Esophagus (tissue), 2 donors: ENCODE results near the gene IFNA2. TPM values are rescaled to one million over a fixed set of nuclear protein-coding genes. Genes with fewer than 3 reads are reported as not detected.

Source experiments
- H3K27ac ChIP-seq, 2 donors: one replicate each; pipeline ENCODE4 v1.5.1; 2013; ENCODE audit warnings: low read depth in 2 of 2, mild to moderate bottlenecking in 2 of 2, inconsistent platforms in 1 of 2, low read length in 1 of 2, moderate library complexity in 1 of 2
- H3K27me3 ChIP-seq, 2 donors: one replicate each; pipeline ENCODE4 v1.6.1; 2013; ENCODE audit warnings: low read length in 2 of 2, control low read depth in 1 of 2, mild to moderate bottlenecking in 1 of 2; ENCODE audit not compliant: insufficient read depth in 2 of 2, control insufficient read depth in 1 of 2
- H3K36me3 ChIP-seq, 2 donors: one replicate each; pipeline ENCODE4 v1.6.1; 2013; ENCODE audit warnings: low read length in 1 of 2; ENCODE audit not compliant: control insufficient read depth in 2 of 2, insufficient read depth in 2 of 2
- H3K4me1 ChIP-seq, 2 donors: one replicate each; pipeline ENCODE4 v1.6.1; 2013; ENCODE audit warnings: low read length in 1 of 2; ENCODE audit not compliant: control insufficient read depth in 2 of 2, insufficient read depth in 2 of 2
- H3K4me3 ChIP-seq, 2 donors: one replicate each; pipeline ENCODE4 v1.5.1; 2013; ENCODE audit warnings: low read length in 2 of 2, mild to moderate bottlenecking in 2 of 2, low read depth in 1 of 2, moderate library complexity in 1 of 2
- H3K9me3 ChIP-seq, 2 donors: one replicate each; pipeline ENCODE4 v1.6.1; 2013; ENCODE audit warnings: mild to moderate bottlenecking in 2 of 2, low read depth in 1 of 2, low read length in 1 of 2, moderate library complexity in 1 of 2; ENCODE audit not compliant: control insufficient read depth in 2 of 2, insufficient read depth in 1 of 2
- WGBS, 2 donors: extraction: QIAGEN DNeasy Blood & Tissue Kit; methylation state at CpG; one replicate each; pipeline ENCODE4 v1.1.7; 2013; 5-methylcytosine and 5-hydroxymethylcytosine counted together
- polyA plus RNA-seq, 2 donors: library from polyadenylated mRNA; stranded (reverse); fragments of 200-250 nt; gene quantifications; one replicate each; pipeline ENCODE4 v1.2.3, GENCODE V29; 2013
- donor health status: healthy with polysubstance abuse.
- donor health status: Bipolar disorder and iron deficiency.

The IFNA2 gene
- polyA plus RNA-seq, 2 donors = not detected

DNA sequence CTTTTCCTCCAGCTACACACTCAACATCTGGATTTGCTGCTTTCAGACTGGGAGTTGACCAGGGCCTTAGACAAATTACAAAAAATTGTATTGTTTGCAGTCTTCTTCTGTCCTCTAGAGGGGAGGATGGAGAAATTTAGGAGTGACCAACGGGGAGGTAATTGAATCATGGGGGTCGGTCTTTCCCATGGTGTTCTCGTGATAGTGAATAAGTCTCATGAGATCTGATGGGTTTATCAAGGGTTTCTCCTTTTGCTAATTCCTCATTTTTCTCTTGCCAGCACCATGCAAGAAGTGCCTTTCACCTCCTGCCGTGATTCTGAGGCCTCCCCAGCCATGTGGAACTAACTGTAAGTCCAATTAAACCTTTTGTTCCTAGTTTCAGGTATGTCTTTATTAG, 28.0 kb upstream of the IFNA2 start:
- H3K9me3 ChIP-seq = no peaks in the 10 kb centered on the region
- H3K27me3 ChIP-seq = no peaks in the 10 kb centered on the region
- H3K27ac ChIP-seq = no peak overlapping the region
- peaks cover 0 to 3% of the 10 kb centered on the region in 2 donors for H3K4me1 ChIP-seq
- H3K36me3 ChIP-seq = no peaks in the 10 kb centered on the region
- 75 to 88% methylated on average over 4 of the region's 4 CpGs for WGBS, 2 donors
- no peak overlapping the region for H3K4me3 ChIP-seq

DNA sequence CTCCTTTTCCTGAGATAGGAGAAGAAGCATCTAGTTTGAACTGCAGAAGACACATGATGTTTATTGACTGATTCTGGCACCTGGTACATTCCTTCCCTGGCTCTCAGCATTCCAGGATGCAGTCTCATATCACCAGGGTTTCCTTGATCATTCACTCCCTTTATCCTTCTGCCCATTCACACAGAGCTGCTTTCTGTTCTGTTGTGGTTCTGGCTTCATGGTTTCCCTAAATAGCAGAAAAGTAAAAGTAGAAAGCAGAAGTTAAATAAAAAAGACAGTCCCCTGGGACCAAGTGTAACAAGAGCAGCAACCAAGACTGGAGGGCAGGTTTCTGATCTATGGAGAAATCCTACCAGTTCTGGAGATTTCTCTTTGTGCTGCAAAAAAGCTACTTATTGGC, 26.9 kb upstream of the IFNA2 start:
- Histone ChIP-seq H3K27me3 (no peaks in the 10 kb centered on the region), H3K4me1 (peaks cover 0 to 3% of the 10 kb centered on the region in 2 donors), H3K9me3 (no peaks in the 10 kb centered on the region), H3K36me3 (no peaks in the 10 kb centered on the region), H3K27ac (no peak overlapping the region), H3K4me3 (no peak overlapping the region)

DNA sequence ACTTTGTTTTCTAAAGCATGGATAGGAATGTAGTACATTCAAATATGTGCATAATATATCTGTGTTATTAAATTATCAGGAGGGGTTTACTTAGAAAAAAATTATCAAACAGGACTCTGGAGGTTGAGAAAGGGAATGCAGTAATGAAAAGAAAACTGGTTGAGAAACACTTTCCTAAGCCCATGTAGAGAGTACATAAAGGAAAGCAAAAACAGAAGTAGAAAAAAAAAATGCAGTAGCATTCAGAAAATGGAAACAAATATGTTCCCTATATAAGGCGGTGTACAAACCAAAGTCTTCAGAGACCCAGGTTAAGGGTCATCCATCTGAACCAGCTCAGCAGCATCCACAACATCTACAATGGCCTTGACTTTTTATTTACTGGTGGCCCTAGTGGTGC, 23.6 kb upstream of the IFNA2 start, which contains the start of gene IFNA8:
Gene IFNA8 (plus strand): TSS at position 301 of the 400 bp plus-strand sequence. CDS start 60 bp downstream, at position 361.
- Histone ChIP-seq H3K4me3 (no peak within 1 kb of the TSS), H3K4me1 (no peaks in the 10 kb centered on the region)
- 88 to 92% methylated on average over 1 of the region's 1 CpG for WGBS, 2 donors

DNA sequence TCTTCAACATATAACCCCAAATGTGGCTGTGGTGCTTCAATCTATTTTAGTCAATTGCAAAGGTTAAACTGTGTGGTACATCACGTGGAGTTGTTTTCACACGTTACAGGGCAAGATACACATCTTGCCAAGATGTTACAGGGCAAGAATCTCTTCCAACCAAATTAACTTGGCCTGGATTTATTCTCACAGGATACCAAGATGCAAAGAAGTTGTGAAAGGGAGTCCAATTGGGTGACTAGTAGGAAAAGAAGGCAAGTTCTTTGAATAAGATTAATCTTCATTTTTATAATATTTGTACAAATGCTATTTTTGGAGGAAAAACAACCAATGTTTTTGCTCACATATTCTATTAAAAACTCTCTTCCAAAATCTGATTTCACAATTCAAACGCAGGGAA, 18.9 kb upstream of the IFNA2 start:
- no peak overlapping the region for H3K4me3 ChIP-seq
- no peaks in the 10 kb centered on the region for H3K27me3 ChIP-seq
- no peaks in the 10 kb centered on the region for H3K36me3 ChIP-seq
- 58 to 73% methylated on average over 3 of the region's 3 CpGs for WGBS, 2 donors
- no peaks in the 10 kb centered on the region for H3K9me3 ChIP-seq
- H3K4me1 ChIP-seq = no peaks in the 10 kb centered on the region
- no peak overlapping the region for H3K27ac ChIP-seq

More for the DNA sequence above, 23.6 kb upstream of the IFNA2 start, which contains the start of gene IFNA8:
- H3K9me3 ChIP-seq = no peaks in the 10 kb centered on the region
- no peak within 1 kb of the TSS for H3K27ac ChIP-seq
- H3K27me3 ChIP-seq = no peaks in the 10 kb centered on the region
- H3K36me3 ChIP-seq = no peaks in the 10 kb centered on the region

DNA sequence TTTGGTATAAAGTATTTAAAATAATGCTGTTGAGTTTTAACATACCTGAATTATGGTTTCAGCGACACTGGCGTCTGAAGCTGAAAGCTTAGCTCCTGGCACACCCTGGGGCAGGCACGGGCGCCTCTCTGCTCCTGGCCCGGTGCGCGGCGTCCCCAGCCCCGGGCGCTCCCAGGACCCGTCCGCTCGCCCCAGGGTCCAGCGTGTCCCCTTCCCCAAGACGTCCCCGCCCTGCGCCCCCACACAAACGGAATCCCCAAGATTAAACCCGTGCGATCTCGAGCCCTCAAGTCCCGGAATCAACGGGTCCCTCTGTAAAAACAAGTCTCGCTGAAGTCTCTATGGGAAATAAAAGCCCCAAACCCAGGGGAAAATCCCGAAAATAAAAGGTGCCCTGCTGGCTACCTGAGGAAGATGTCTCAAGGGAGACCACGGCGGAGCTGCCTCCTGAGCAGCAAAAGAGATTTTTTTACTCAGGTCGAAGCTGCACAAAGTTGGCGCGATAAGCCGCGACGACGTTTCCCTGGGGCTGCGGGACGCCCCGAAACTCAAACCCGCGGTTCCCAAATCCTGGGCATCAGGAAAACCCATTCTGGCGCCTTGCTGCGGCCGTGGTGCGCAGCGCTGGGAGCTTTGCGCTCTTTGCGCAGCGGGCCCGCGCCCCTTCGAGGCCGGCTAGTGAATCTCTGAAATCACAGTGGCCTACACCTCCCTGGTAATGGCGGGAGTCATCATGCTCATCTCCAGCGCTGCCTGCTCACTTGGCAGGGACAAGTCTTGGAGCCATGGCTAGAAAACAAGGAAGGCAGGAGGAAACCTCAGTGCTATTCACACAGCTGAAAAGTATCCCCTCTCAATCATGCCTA, 17.4 kb upstream of the IFNA2 start:
- WGBS, 2 donors = 4% methylated on average over 53 of the region's 53 CpGs
- Histone ChIP-seq H3K27ac (no peak overlapping the region), H3K9me3 (no peaks in the 10 kb centered on the region), H3K4me3 (peak overlapping the region; percentile 0 to 44), H3K36me3 (no peaks in the 10 kb centered on the region), H3K27me3 (no peaks in the 10 kb centered on the region), H3K4me1 (no peaks in the 10 kb centered on the region)

DNA sequence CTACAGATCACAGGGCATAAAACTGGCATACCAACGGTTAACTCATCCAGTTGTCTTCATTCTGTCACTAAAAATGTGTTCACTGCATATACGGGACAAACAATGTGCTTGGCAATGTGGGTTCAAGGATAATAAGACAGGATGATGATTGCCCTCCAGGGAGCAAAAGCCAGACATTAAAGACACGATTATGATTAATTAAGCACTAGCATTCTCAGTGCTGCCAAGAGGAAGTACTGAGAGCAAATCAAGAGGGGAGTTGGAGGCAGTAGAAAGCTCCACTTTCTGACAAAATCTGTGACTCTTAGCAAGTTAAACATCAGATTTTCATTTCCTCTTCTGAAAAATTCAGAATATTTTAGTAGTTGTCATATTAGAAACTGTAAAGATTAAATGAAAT, 14.8 kb upstream of the IFNA2 start:
- Histone ChIP-seq H3K4me3 (no peak overlapping the region), H3K27me3 (no peaks in the 10 kb centered on the region), H3K36me3 (no peaks in the 10 kb centered on the region), H3K4me1 (no peaks in the 10 kb centered on the region), H3K9me3 (no peaks in the 10 kb centered on the region), H3K27ac (no peak overlapping the region)
- 16 to 19% methylated on average over 3 of the region's 3 CpGs for WGBS, 2 donors

DNA sequence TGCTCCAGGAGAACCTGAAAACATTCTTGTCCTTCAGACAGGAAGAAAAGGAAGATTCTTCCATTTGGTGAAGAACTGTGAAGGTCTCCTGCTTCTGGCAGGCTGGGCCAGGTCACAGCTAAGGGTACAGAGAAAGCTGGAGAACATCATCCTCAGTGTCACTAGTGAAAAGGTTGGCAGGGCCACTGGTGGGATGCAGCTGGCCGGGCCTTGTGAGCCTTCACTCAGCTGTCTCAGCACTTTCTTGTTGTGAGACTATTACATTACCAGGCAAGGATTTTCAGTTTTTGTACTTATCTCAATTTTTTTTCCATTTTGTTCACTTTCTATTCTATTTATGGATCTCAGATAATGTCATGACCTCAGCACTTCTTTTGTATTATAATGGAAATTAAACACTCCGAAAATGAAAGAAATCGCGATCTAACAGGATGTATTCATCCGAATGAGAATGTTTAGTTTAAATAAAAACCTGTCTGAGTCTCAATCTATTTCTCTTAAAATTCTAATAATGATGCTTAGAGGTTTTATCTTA, 13.8 kb upstream of the IFNA2 start:
- Histone ChIP-seq H3K4me1 (no peaks in the 10 kb centered on the region), H3K4me3 (no peak overlapping the region), H3K36me3 (no peaks in the 10 kb centered on the region), H3K9me3 (no peaks in the 10 kb centered on the region), H3K27ac (no peak overlapping the region), H3K27me3 (no peaks in the 10 kb centered on the region)
- WGBS, 2 donors = 88% methylated on average over 5 of the region's 5 CpGs

DNA sequence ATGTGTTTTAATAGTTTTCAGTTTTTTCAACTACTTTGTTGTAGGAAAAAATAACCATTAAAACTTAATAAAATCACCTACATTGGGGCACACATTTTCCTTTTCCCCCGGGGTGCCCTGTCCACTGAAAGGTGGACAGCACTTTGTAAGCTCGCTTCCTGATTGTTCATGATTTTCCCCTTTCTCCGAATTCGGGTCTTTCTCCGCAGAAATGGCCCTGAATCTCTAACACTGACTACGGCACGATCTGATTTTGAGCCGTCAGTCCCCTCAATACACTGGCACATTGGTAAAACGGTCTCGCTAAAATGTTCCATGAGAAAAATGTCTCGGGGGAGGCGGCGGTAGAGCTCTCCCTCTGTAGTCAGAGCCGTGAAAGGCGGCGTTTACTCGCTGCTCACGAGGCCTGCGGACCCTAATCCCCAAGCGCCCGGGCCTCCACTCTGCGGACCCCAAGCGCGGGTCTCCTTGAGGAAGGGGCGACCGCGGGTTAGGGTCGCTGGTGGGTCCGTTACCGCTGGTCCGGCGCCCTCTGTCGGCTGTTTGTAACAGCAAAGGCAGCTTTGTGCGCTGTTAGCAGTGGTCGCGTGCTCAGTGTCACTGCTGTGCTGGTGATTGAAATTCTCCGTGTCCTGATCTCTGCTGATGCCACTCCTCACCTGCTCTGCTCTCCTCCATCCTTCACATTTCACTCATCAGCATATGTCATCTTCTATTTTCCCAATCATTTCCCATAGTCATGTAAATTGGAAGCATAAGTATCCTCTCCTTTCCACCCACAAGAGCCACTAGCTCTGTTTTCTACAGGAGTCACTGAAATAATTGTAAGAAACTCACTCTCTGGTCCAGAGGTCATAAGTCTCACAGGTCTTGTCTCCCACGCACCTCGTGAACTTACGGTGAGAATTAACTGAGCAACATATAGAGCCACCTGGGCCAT, 10.8 kb upstream of the IFNA2 start:
- Histone ChIP-seq H3K27me3 (peaks cover 0 to 3% of the 10 kb centered on the region in 2 donors), H3K27ac (no peak overlapping the region), H3K36me3 (no peaks in the 10 kb centered on the region), H3K9me3 (no peaks in the 10 kb centered on the region), H3K4me3 (peak overlapping the region; percentile 42 to 67), H3K4me1 (no peaks in the 10 kb centered on the region)
- WGBS, 2 donors = 8 to 11% methylated on average over 40 of the region's 40 CpGs

DNA sequence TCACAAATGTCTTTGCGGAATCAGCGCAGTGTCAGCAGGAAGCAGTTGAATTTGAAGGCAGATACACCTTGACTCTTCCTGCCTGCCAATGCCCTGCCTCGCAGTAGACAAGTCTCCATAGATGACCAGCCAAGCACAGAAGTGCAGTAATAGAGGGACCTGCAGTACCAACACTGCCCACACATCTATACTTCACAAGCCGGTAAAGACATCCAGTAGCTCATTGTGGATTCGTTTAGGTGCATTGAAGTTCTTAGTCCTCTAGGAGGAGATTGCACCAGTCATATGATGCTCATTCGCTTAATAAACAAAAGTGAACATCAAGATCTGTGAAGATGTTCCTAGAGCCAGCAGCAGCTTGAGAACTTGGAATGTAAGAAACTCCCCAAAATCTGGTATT, 7.1 kb upstream of the IFNA2 start:
- Histone ChIP-seq H3K27me3 (peaks cover 2 to 3% of the 10 kb centered on the region in 2 donors), H3K4me3 (no peak overlapping the region), H3K4me1 (no peaks in the 10 kb centered on the region), H3K9me3 (no peaks in the 10 kb centered on the region), H3K36me3 (no peaks in the 10 kb centered on the region), H3K27ac (no peak overlapping the region)
- 75 to 86% methylated on average over 6 of the region's 6 CpGs for WGBS, 2 donors
